Tibial artery (tissue), 4 donors: ENCODE data around the gene PIP5K1C.
"Not testable (repeated sequence)": the region's sequence is repeated elsewhere in the genome, so short reads cannot be mapped to it uniquely, and the experiment has no call there.

Experiments
- DNase-seq, 2 donors: peaks; one replicate each; pipeline ENCODE4 v3.0.0-alpha.2; 2019
- H3K27ac ChIP-seq, 2 donors: fragments of 200-600 bp; sonication (generic) in 1 of 2; 1 replicate in 1 of 2; 2 replicates in 1 of 2; pipeline ENCODE4 v1.5.1; 2018 to 2019; ENCODE audit warnings: mild to moderate bottlenecking in 1 of 2
- H3K27me3 ChIP-seq, 2 donors: fragments of 200-600 bp; sonication (generic) in 1 of 2; one replicate each; pipeline versions ENCODE4 v1.5.1 to v1.6.0; 2016 to 2019
- H3K36me3 ChIP-seq, 3 donors: fragments of 200-600 bp; sonication (generic) in 2 of 3; one replicate each; pipeline ENCODE4 v1.5.1; 2016 to 2019; ENCODE audit warnings: mild to moderate bottlenecking in 2 of 3
- H3K4me1 ChIP-seq, 4 donors: fragments of 200-600 bp; sonication (generic) in 2 of 4; 1 replicate in 3 of 4; 2 replicates in 1 of 4; pipeline ENCODE4 v1.5.1; 2016 to 2019
- H3K4me3 ChIP-seq, 2 donors: fragments of 200-600 bp; sonication (generic) in 1 of 2; 1 replicate in 1 of 2; 2 replicates in 1 of 2; pipeline ENCODE4 v1.5.1; 2018 to 2019; ENCODE audit warnings: mild to moderate bottlenecking in 2 of 2
- H3K9me3 ChIP-seq, 3 donors: fragments of 200-600 bp; sonication (generic) in 1 of 3; one replicate each; pipeline ENCODE4 v1.5.1; 2016 to 2019
- intact Hi-C: fragments of 100-400 bp; cut with DNase I; formaldehyde crosslinking; loops from one replicate; pipeline ENCODE4 v1.15.0; 2023; ENCODE audit warnings: low total_unique reads
- TF ChIP-seq, protein P1 (sequence below), 2 experiments: fragments of 200-600 bp in 1 of 2; fragments of 450-650 bp in 1 of 2; IDR thresholded peaks; one replicate each; pipeline ENCODE4 v1.5.1; 2017 to 2019; ENCODE audit warnings: antibody characterized with exemption in 2 of 2, mild to moderate bottlenecking in 1 of 2, moderate library complexity in 1 of 2

The PIP5K1C gene

DNA sequence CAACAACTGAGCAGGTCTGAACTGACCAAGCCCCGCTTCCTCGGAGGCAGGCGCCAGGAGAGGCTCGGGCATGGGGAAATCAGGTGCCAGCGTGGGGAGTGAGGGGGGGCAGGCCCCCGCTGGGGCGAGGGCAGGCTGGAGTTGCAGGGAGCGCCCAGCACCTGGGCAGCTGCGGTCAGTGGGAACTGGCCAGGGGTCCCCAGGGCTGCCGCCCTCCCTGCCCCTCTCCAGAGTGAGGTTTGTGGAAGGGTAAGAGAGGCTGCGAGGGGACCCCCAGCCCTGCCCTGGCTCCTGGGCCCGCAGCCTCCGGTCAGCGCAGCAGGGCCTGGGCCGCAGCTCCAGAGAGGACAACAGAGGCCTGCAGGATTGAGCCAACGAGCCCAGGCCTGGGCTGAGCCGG is 32.5 kb downstream of the PIP5K1C start:
- intact Hi-C loops, result no loop called here
- H3K27ac ChIP-seq, result peak overlapping the region; percentile 95 to 99

GRCh38 chr19:3667037-3667638 is 33.1 kb downstream of the PIP5K1C start:
- no peak overlapping the region for H3K4me3 ChIP-seq
- peak overlapping the region in 1 of 2 donors; percentile 99 for H3K27ac ChIP-seq
- no peak for DNase-seq
- intact Hi-C loops, result no loop called here
- no peaks in the 10 kb centered on the region for H3K27me3 ChIP-seq
- TF ChIP-seq, protein P1, sequence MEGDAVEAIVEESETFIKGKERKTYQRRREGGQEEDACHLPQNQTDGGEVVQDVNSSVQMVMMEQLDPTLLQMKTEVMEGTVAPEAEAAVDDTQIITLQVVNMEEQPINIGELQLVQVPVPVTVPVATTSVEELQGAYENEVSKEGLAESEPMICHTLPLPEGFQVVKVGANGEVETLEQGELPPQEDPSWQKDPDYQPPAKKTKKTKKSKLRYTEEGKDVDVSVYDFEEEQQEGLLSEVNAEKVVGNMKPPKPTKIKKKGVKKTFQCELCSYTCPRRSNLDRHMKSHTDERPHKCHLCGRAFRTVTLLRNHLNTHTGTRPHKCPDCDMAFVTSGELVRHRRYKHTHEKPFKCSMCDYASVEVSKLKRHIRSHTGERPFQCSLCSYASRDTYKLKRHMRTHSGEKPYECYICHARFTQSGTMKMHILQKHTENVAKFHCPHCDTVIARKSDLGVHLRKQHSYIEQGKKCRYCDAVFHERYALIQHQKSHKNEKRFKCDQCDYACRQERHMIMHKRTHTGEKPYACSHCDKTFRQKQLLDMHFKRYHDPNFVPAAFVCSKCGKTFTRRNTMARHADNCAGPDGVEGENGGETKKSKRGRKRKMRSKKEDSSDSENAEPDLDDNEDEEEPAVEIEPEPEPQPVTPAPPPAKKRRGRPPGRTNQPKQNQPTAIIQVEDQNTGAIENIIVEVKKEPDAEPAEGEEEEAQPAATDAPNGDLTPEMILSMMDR (IDR thresholded peaks at IDR 0.05), result no peak
- H3K36me3 ChIP-seq, result peaks cover 28 to 49% (median 44%) of the 10 kb centered on the region in 3 donors
- H3K4me1 ChIP-seq, result peaks cover 4 to 60% (median 51%) of the 10 kb centered on the region in 4 donors
- no peaks in the 10 kb centered on the region for H3K9me3 ChIP-seq

More for the DNA sequence above, 32.5 kb downstream of the PIP5K1C start:
- H3K9me3 ChIP-seq, result no peaks in the 10 kb centered on the region
- TF ChIP-seq, protein P1 (IDR thresholded peaks at IDR 0.05), result no peak
- no peaks in the 10 kb centered on the region for H3K27me3 ChIP-seq
- no peak overlapping the region for H3K4me3 ChIP-seq
- DNase-seq, result no peak
- peaks cover 26 to 43% (median 41%) of the 10 kb centered on the region in 3 donors for H3K36me3 ChIP-seq
- peaks cover 4 to 66% (median 57%) of the 10 kb centered on the region in 4 donors for H3K4me1 ChIP-seq

GRCh38 chr19:3666545-3666856 is 33.8 kb downstream of the PIP5K1C start:
- intact Hi-C loops, result loop anchor here (1.0 kb wide), 1 partner anchor 38 kb away; no protein-coding TSS in a partner anchor
- peaks cover 4 to 54% (median 45%) of the 10 kb centered on the region in 4 donors for H3K4me1 ChIP-seq
- not testable (repeated sequence) for H3K4me3 ChIP-seq, H3K27ac ChIP-seq, H3K9me3 ChIP-seq, DNase-seq, H3K27me3 ChIP-seq
- peaks cover 32 to 56% (median 51%) of the 10 kb centered on the region in 3 donors for H3K36me3 ChIP-seq

DNA sequence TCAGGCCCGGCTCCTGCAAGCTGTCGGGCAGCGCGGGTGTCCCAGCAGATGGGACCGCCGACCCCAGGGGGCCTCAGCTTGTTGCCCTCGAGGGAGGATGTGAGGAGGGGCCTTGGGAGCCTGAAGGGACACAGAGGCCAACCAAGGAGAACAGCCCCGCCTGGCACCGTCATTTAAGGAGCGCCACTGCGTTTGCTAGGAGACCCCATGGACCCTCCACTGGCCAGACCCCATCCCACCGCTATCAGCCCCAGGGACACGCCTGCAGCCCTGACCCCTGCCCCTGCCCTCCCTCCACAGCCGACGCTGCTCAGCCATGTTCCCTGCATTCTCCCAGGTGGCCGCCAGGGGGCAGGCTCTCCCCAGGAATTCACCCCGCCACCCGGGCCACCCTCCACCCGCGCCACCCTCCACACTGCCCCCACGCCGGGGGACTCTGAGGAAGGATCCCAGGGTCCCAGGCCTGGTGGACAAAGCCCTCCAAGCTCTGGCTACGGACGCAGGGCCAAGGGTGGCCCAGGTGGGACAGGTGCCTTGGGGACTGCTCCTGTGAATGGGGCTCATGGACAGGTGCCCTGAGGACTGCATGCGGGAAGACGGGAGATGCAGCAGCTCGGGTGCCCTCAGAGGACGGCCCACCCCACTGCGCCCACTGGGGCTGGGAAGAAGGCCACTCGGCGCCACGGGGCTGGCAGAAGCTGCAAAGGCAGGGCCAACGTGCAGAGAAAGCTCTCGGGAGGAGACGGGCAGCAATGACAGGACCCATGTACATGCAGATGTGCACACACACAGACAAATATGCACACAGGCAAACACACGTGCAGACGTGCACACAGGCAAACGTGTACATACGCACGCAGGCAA is 34.4 kb downstream of the PIP5K1C start:
- intact Hi-C loops, result loop anchor here (1.0 to 2.0 kb wide), 2 partner anchors 35 to 38 kb away; partner anchors contain the start of gene PIP5K1C
- Histone ChIP-seq H3K27ac (no peak overlapping the region), H3K4me3 (no peak overlapping the region), H3K36me3 (peaks cover 37 to 62% (median 57%) of the 10 kb centered on the region in 3 donors), H3K4me1 (peaks cover 0 to 48% (median 39%) of the 10 kb centered on the region in 4 donors), H3K9me3 (no peaks in the 10 kb centered on the region), H3K27me3 (no peaks in the 10 kb centered on the region)
- TF ChIP-seq, protein P1 (IDR thresholded peaks at IDR 0.05), result peak; percentile 94 to 96
- DNase-seq, result peak; percentile 50 to 81

DNA sequence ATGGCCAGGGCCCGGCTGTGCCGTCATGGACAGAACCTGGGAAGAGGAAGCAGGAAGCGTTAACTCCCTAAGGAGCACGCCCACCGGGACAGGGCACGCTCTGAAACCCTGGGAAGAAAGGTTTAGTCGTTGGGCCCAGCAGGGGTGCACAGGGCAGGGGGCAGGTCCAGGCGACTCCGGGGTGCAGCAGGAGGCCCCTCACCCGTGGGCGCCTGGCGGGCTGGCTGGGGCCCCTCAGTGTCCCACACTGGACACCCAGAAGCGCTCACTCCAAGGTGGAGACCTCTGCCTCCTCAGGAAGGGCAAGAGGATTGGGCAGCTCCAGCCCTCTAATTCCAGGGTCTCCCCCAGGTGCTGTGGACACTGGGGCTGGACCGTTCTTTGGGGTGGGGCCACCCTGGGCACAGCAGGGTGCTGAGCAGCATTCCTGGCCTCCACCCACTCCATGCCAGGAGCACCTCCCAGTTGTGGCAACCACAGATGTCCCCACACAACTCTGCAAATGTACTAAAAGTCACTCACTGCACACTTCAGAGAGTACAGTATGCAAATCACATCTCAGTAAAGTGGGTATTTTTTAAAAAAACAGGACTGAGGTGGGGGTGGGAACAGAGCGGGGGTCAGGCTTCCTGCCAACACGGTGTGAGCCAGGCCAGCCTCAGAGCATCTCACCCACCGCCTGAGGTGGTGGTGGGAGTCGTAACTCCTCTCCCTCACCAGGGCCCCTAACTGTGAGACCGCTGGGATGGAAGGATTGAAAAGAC is 35.2 kb downstream of the PIP5K1C start:
- H3K4me3 ChIP-seq, result no peak overlapping the region
- no peaks in the 10 kb centered on the region for H3K9me3 ChIP-seq
- TF ChIP-seq, protein P1 (IDR thresholded peaks at IDR 0.05), result no peak
- peaks cover 0 to 39% (median 31%) of the 10 kb centered on the region in 4 donors for H3K4me1 ChIP-seq
- H3K27me3 ChIP-seq, result no peaks in the 10 kb centered on the region
- no peak for DNase-seq
- H3K36me3 ChIP-seq, result peaks cover 46 to 70% (median 65%) of the 10 kb centered on the region in 3 donors
- intact Hi-C loops, result loop anchor here (2.0 kb wide), 1 partner anchor 36 kb away; the partner anchor contains the start of gene PIP5K1C
- no peak overlapping the region for H3K27ac ChIP-seq
